H1 (cell line): ENCODE measurements around the gene BCL2L1. TPM values are rescaled to one million over a fixed set of nuclear protein-coding genes. Genes with fewer than 3 reads are reported as not detected.

Experiments used
- CTCF ChIA-PET: fragments of 300-600 bp; sonication (Branson Sonifier 250); formaldehyde crosslinking; loops from one replicate; lab custom pipeline; 2021; ENCODE audit not compliant: partially characterized antibody; lab: Charles Lee
- POLR2A ChIA-PET: fragments of 300-600 bp; sonication (Branson Sonifier 250); formaldehyde crosslinking; loops from one replicate; lab custom pipeline; 2021; ENCODE audit warnings: inconsistent platforms; ENCODE audit not compliant: partially characterized antibody; lab: Charles Lee
- DNase-seq, 2 experiments: peaks; one replicate each; pipeline versions ENCODE4 v3.0.0 to v3.0.0-alpha.2; 2010 to 2022; ENCODE audit warnings: low spot score in 2 of 2, low read depth in 1 of 2, mixed read lengths in 1 of 2
- FAIRE-seq: peaks from 2 replicates; lab custom pipeline; 2011; peaks lifted over from hg19 to GRCh38; lab: Jason Lieb, UNC
- H2AFZ ChIP-seq: 2 replicates; pipeline ENCODE4 v1.8.1; 2012; ENCODE audit warnings: low read length, inconsistent platforms
- H2AK5ac ChIP-seq: 2 replicates; pipeline ENCODE4 v1.6.1; 2013; ENCODE audit warnings: low read depth, low read length
- H2BK120ac ChIP-seq: replicated peaks from 2 replicates; pipeline ENCODE3; 2013; ENCODE audit warnings: low read depth, low read length, inconsistent platforms
- H2BK12ac ChIP-seq: 2 replicates; pipeline ENCODE4 v1.6.1; 2013; ENCODE audit warnings: low read depth, low read length
- H2BK15ac ChIP-seq: 2 replicates; pipeline ENCODE4 v1.6.1; 2013; ENCODE audit warnings: low read length
- H2BK20ac ChIP-seq: 2 replicates; pipeline ENCODE4 v1.6.1; 2013; ENCODE audit warnings: low read length
- H2BK5ac ChIP-seq: 2 replicates; pipeline ENCODE4 v1.6.1; 2013; ENCODE audit warnings: low read depth, low read length
- H3K14ac ChIP-seq: 2 replicates; pipeline ENCODE4 v1.6.1; 2013; ENCODE audit warnings: inconsistent platforms; ENCODE audit not compliant: insufficient read length
- H3K18ac ChIP-seq: 2 replicates; pipeline ENCODE4 v1.6.1; 2013; ENCODE audit warnings: low read length; ENCODE audit errors: extremely low read depth
- H3K23ac ChIP-seq: 2 replicates; pipeline ENCODE4 v1.6.1; 2013; ENCODE audit warnings: inconsistent platforms; ENCODE audit not compliant: insufficient read length
- H3K23me2 ChIP-seq: 2 replicates; pipeline ENCODE4 v1.6.1; 2013; ENCODE audit warnings: low read depth, low read length
- H3K27ac ChIP-seq: 2 replicates; pipeline ENCODE4 v1.6.1; 2011; ENCODE audit warnings: low read depth, low read length, inconsistent platforms
- H3K27me3 ChIP-seq, 4 experiments: replicated peaks in 1 of 4; 1 replicate in 1 of 4; 2 replicates in 3 of 4; pipeline versions ENCODE4 v1.6.1 to v1.8.1; 2011 to 2013; ENCODE audit warnings: low read length in 3 of 4, mild to moderate bottlenecking in 3 of 4, inconsistent platforms in 2 of 4, mixed read lengths in 2 of 4, moderate library complexity in 1 of 4; ENCODE audit not compliant: control insufficient read depth in 3 of 4, insufficient read depth in 3 of 4; ENCODE audit errors: extremely low read depth in 1 of 4
- H3K36me3 ChIP-seq, 4 experiments: 2 replicates each; pipeline versions ENCODE4 v1.6.1 to v1.8.1; 2011 to 2013; ENCODE audit warnings: mild to moderate bottlenecking in 4 of 4, low read length in 3 of 4, moderate library complexity in 2 of 4, control low read depth in 1 of 4, inconsistent platforms in 1 of 4; ENCODE audit not compliant: insufficient read depth in 4 of 4, control insufficient read depth in 2 of 4
- H3K4ac ChIP-seq: replicated peaks from 2 replicates; pipeline ENCODE3; 2013; ENCODE audit warnings: low read length, low read depth, mixed read lengths, inconsistent platforms; ENCODE audit not compliant: insufficient read length
- H3K4me1 ChIP-seq, 4 experiments: replicated peaks in 1 of 4; 1 replicate in 1 of 4; 2 replicates in 3 of 4; pipeline versions ENCODE4 v1.6.1 to v1.8.1; 2011 to 2013; ENCODE audit warnings: low read length in 3 of 4, inconsistent platforms in 2 of 4, mixed read lengths in 1 of 4; ENCODE audit not compliant: insufficient read depth in 4 of 4, control insufficient read depth in 3 of 4
- H3K4me2 ChIP-seq, 2 experiments: 2 replicates each; pipeline versions ENCODE4 v1.6.1 to v1.8.1; 2011 to 2013; ENCODE audit warnings: low read depth in 2 of 2, low read length in 2 of 2, control low read depth in 1 of 2, inconsistent platforms in 1 of 2, mild to moderate bottlenecking in 1 of 2; ENCODE audit not compliant: insufficient read depth in 1 of 2
- H3K4me3 ChIP-seq, 4 experiments: fragments of 200-600, 300-600 bp in 1 of 4; sonication (generic), shearing (Covaris generic), sonication (Bioruptor Twin) in 1 of 4; 2 replicates each; pipeline versions ENCODE4 v1.5.1 to v1.8.1; 2011 to 2016; ENCODE audit warnings: low read length in 4 of 4, low read depth in 3 of 4, control low read depth in 2 of 4, inconsistent platforms in 2 of 4, mild to moderate bottlenecking in 2 of 4, mixed read lengths in 1 of 4, moderate library complexity in 1 of 4; ENCODE audit not compliant: insufficient read depth in 2 of 4; ENCODE audit errors: extremely low read depth in 1 of 4
- H3K56ac ChIP-seq: replicated peaks from 2 replicates; pipeline ENCODE3; 2013; ENCODE audit warnings: low read depth, mild to moderate bottlenecking, mixed read lengths, low read length, inconsistent platforms; ENCODE audit not compliant: insufficient read length
- H3K79me1 ChIP-seq: 2 replicates; pipeline ENCODE4 v1.6.1; 2013; ENCODE audit warnings: low read depth, low read length, control low read depth
- H3K79me2 ChIP-seq, 2 experiments: 2 replicates each; pipeline versions ENCODE4 v1.6.1 to v1.8.1; 2012 to 2013; ENCODE audit warnings: low read length in 2 of 2, mild to moderate bottlenecking in 2 of 2, inconsistent platforms in 1 of 2; ENCODE audit not compliant: insufficient read depth in 2 of 2, control insufficient read depth in 1 of 2
- H3K9ac ChIP-seq, 4 experiments: replicated peaks in 1 of 4; 1 replicate in 1 of 4; 2 replicates in 3 of 4; pipeline versions ENCODE4 v1.6.1 to v1.8.1; 2011 to 2013; ENCODE audit warnings: low read depth in 3 of 4, low read length in 3 of 4, control low read depth in 2 of 4, mild to moderate bottlenecking in 2 of 4, moderate library complexity in 2 of 4, inconsistent platforms in 1 of 4; ENCODE audit errors: extremely low read depth in 1 of 4
- H3K9me3 ChIP-seq, 2 experiments: 2 replicates each; pipeline versions ENCODE4 v1.6.1 to v1.8.1; 2012 to 2013; ENCODE audit warnings: mild to moderate bottlenecking in 2 of 2, moderate library complexity in 2 of 2, control low read depth in 1 of 2, inconsistent platforms in 1 of 2, low read depth in 1 of 2, low read length in 1 of 2, mixed read lengths in 1 of 2; ENCODE audit not compliant: insufficient read depth in 2 of 2
- H4K20me1 ChIP-seq, 2 experiments: replicated peaks in 1 of 2; 2 replicates each; pipeline versions ENCODE3 to v1.8.1; 2011 to 2013; ENCODE audit warnings: inconsistent platforms in 2 of 2, low read length in 2 of 2, mild to moderate bottlenecking in 1 of 2; ENCODE audit not compliant: insufficient read depth in 2 of 2, control insufficient read depth in 1 of 2
- H4K5ac ChIP-seq: 2 replicates; pipeline ENCODE4 v1.6.1; 2013; ENCODE audit warnings: low read length, low read depth, mixed read lengths, inconsistent platforms; ENCODE audit not compliant: insufficient read length
- H4K8ac ChIP-seq: 2 replicates; pipeline ENCODE4 v1.8.0; 2013; ENCODE audit warnings: mild to moderate bottlenecking, moderate library complexity, low read length, inconsistent platforms; ENCODE audit not compliant: insufficient read depth; ENCODE audit errors: extremely low read depth
- H4K91ac ChIP-seq: replicated peaks from 2 replicates; pipeline ENCODE3; 2013; ENCODE audit warnings: low read length, mixed read lengths, inconsistent platforms; ENCODE audit not compliant: insufficient read length
- NRF1 ChIP-seq: IDR thresholded peaks from 2 replicates; pipeline ENCODE4 v1.6.1; 2011; ENCODE audit warnings: mild to moderate bottlenecking, low read depth, low read length, improper control_type of control experiment
- TAF1 ChIP-seq: IDR thresholded peaks from 2 replicates; pipeline ENCODE4 v1.6.1; 2011; ENCODE audit warnings: mild to moderate bottlenecking, low read depth, low read length
- TAF7 ChIP-seq: optimal IDR thresholded peaks from 2 replicates; pipeline ENCODE3; 2011; ENCODE audit warnings: low read depth, mild to moderate bottlenecking, inconsistent platforms, low read length, moderate library complexity, borderline replicate concordance
- WGBS, 2 experiments: shearing (Covaris generic) in 1 of 2; methylation state at CpG; one replicate each; pipeline versions ENCODE4 v1.1.6 to v1.1.7; 2013 to 2015; ENCODE audit warnings: low lambda C conversion rate in 2 of 2, mixed read lengths in 2 of 2, inconsistent platforms in 1 of 2, low coverage in 1 of 2, missing lambda C conversion rate in 1 of 2; ENCODE audit not compliant: insufficient replicate concordance in 2 of 2, insufficient coverage in 1 of 2, insufficient read length in 1 of 2; ENCODE audit errors: extremely low coverage in 1 of 2, missing lambda C conversion rate in 1 of 2; 5-methylcytosine and 5-hydroxymethylcytosine counted together
- polyA plus RNA-seq, 7 experiments: library from polyadenylated mRNA; depleted of rRNA in 3 of 7; stranded (reverse) in 5 of 7; unstranded in 2 of 7; fragments of >200 nt in 5 of 7; fragments of 200-250 nt in 2 of 7; gene quantifications; 1 replicate in 5 of 7; 2 replicates in 1 of 7; 4 replicates in 1 of 7; pipeline versions ENCODE4 v1.2.1 to v1.2.3, GENCODE V29; 2011 to 2013; ENCODE audit warnings: missing spikeins in 2 of 7, mixed read lengths in 2 of 7
- total RNA-seq: library from RNA; stranded (reverse); fragmentation: NEBNext Ultra II Directional; extraction: Animal tissue kit (Norgen Biotek cat#: 25700); gene quantifications from 2 replicates; pipeline ENCODE4 v1.2.1, GENCODE V29; 2021
- TF ChIP-seq, protein P1 (sequence below): IDR thresholded peaks from 2 replicates; pipeline ENCODE4 v1.6.1; 2011; ENCODE audit warnings: low read depth, mild to moderate bottlenecking, low read length; ENCODE audit not compliant: insufficient read depth

BCL2L1 gene
- total and polyA plus RNA-seq, 2 of the 8 experiments (the other 6 are each of a cell fraction or from before 2014, with no cell fraction given): 64.9 to 66.1 TPM

DNA sequence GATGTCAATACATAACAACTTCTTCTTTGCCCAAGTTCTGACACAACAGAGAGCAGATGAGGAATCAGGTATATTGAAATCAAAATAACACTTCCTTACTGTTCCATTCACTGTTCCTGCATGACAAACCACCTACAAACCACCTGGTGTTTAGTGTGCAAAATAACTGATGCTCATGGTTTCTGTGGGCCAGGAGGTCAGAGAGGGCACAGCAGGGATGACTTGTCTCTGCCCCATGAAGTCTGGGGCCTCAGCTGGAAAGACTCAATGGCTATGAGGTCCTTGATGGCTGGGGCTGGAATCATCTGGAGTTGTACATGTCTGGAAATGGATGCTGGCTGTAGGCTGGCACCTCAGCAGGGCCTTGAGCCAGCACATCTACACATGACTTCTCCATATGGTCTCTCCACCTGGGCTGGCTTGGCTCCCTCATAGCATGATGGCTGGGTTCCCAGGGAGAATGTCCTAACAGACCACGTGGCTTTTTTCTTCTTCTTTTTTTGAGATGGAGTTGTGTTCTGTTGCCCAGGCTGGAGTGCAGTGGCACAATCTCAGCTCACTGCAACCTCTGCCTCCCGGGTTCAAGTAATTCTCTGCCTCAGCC, 92.4 kb downstream of the BCL2L1 start:
- Histone ChIP-seq H3K23ac (no peak overlapping the region), H3K23me2 (no peaks in the 10 kb centered on the region), H2BK20ac (no peak overlapping the region), H3K79me2 (no peaks in the 10 kb centered on the region), H3K56ac (no peak overlapping the region), H4K5ac (no peak overlapping the region), H2BK5ac (no peak overlapping the region), H3K18ac (no peak overlapping the region), H3K4ac (no peak overlapping the region), H3K27me3 (no peaks in the 10 kb centered on the region), H3K9ac (no peak overlapping the region), H3K79me1 (no peaks in the 10 kb centered on the region), H3K27ac (no peak overlapping the region), H3K9me3 (no peaks in the 10 kb centered on the region), H4K20me1 (no peaks in the 10 kb centered on the region), H3K4me3 (no peak overlapping the region), H2AK5ac (no peak overlapping the region), H4K8ac (no peak overlapping the region), H3K14ac (no peak overlapping the region), H2BK120ac (no peak overlapping the region), H3K4me2 (no peak overlapping the region), H2BK12ac (no peak overlapping the region), H3K36me3 (no peaks in the 10 kb centered on the region), H2BK15ac (no peak overlapping the region), H3K4me1 (no peaks in the 10 kb centered on the region; a peak in 2 of 7 replicates), H4K91ac (no peak overlapping the region), H2AFZ (no peak overlapping the region)
- ChIA-PET CTCF (interaction anchor here (0.6 to 7.5 kb wide), 6 partner anchors 17 to 94 kb away, joined by 3 to 83 read pairs (median 4); no protein-coding TSS in a partner anchor), POLR2A (no interaction called here)
- WGBS, 2 experiments: 90% methylated on average over 2 of the region's 2 CpGs; no CpG with 5 or more reads in 1 of the 2 experiments
- TF ChIP-seq, protein P1, sequence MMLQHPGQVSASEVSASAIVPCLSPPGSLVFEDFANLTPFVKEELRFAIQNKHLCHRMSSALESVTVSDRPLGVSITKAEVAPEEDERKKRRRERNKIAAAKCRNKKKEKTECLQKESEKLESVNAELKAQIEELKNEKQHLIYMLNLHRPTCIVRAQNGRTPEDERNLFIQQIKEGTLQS: no peak
- TF ChIP-seq TAF1: no peak
- TF ChIP-seq NRF1: no peak
- no peak for TF ChIP-seq TAF7
- FAIRE-seq (no peak), DNase-seq (no peak)
